Astrocyte of the spinal cord (primary cell): ENCODE measurements around the gene PLEKHG4B.

Experiments used
- DNase-seq: peaks from one replicate; pipeline ENCODE4 v3.0.0; 2011; ENCODE audit warnings: low read depth, low spot score
- H3K4me3 ChIP-seq: 2 replicates; pipeline ENCODE4 v1.5.1; 2011; ENCODE audit warnings: low read depth, mild to moderate bottlenecking, low read length, moderate library complexity
- CTCF ChIP-seq: IDR thresholded peaks from 2 replicates; pipeline ENCODE4 v1.5.1; 2012; ENCODE audit warnings: low read depth, mild to moderate bottlenecking, low read length, inconsistent platforms
- in situ Hi-C: cut with HindIII; loops from 2 replicates; pipeline ENCODE4 v1.10.0; 2017; ENCODE audit warnings: low sequenced_read_pairs

The PLEKHG4B gene

DNA sequence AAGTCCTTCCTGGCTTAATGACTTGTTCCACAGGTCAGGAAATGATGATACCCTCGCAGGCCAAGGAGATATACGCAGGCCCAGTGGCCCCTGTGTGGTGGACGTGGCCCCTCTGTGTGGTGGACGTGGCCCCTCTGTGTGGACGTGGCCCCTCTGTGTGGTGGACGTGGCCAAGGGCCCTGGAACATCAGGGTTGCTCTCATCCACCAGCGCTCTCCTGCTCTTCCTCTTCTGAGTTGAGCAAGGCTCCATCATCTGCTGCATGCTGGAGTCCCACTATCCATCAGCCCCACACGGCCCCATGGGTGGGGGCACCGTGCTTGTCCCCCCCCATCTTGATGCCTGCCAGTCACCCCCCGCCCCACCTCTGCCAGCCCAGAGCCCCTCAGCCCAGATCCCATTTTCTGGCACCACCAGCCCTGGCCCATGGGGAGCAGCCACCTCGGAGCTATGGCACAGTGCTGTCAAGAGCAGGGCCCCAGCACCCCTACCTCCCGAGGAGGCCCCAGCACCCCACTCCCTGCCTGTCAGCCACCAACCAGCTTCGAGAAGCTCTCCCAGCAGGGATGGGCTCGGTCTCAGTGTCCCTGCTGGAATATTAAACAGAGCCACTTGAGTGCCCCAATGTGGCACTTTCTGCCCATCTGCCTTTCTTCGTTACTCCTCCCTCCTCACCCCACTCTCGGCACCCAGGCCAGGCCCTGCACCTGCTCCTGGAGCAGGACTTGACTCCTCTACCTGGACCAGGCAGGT lies 107.4 kb downstream of the PLEKHG4B start:
- no peak for TF ChIP-seq CTCF

DNA sequence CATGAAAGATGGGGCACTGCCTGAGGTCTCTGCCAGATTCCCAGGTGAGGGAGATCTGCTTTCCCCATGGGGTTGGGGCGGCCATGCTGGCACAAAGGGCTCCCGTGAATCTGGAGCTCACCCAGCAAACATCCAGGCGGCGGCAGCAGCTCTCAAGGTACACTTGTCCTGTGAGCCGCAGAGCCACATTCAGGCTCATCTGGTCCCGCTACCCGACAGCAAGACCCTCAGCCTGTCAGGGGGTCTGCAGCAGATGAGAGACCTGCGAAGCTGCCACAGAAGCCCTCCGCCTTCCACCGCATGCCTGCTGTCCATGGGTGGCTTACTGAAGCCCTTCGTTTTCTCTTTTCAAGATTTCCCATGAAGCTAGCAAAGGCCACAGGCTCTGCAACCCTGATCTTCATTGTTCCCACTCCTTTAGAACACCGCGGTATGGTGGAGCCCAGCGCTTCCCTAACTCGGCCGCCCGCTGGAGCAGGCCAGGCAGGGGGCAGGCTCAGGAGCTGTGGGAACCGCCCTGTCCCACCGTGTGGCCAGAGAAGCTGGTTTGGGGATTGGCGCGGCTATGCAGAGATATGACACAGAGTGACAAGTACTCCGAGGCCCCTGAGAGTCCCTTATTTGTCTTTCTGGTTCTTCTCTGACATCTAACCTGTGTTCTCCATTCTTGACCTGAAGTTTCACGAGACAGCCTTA lies 108.1 kb downstream of the PLEKHG4B start:
- in situ Hi-C loops, result no loop called here
- DNase-seq, result no peak
- H3K4me3 ChIP-seq, result no peak overlapping the region
- no peak for TF ChIP-seq CTCF

More for the DNA sequence above, 107.4 kb downstream of the PLEKHG4B start:
- in situ Hi-C loops, result no loop called here
- DNase-seq, result no peak
- no peak overlapping the region for H3K4me3 ChIP-seq

DNA sequence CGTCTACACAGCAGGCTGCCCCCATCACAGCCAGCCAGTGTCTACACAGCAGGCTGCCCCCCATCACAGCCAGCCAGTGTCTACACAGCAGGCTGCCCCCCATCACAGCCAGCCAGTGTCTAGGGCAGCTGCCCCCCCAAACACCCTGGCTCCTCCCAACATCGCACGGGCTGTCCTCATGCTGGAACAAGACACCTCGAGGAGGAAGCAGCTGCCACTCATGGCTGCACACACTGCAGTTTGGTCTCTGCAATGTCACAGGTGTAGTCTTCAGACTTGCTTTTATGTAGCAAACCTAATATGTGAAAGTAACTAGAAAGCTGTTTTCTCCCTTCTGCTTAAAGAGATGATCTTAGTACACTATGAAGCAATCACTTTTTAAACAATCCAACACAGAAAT lies 109.0 kb downstream of the PLEKHG4B start:
- H3K4me3 ChIP-seq, result no peak overlapping the region
- TF ChIP-seq CTCF, result no peak
- no peak for DNase-seq
- in situ Hi-C loops, result no loop called here

DNA sequence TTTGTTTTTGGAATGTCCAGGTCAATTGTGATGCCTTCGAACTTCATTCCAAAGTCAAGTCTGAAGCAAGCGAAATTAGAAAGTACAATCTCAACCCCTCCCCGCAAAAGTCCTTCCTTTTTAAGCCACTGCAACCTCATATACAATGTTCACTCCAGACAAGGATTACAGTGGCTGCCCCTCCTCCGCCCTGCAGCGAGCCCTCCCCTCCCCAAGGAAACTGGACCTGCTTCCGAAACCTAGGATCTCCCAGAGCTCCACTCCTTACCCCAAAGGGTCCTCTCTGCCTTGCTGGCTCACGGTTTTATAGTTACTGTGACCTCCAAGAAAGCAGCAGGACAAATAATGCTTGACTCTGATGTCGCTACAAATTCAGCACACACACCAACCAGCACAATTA lies 109.7 kb downstream of the PLEKHG4B start:
- no peak for DNase-seq
- in situ Hi-C loops, result no loop called here
- no peak overlapping the region for H3K4me3 ChIP-seq
- no peak for TF ChIP-seq CTCF

- H3K4me3 ChIP-seq, result no peak overlapping the region
- no peak for DNase-seq
- TF ChIP-seq CTCF, result no peak
- in situ Hi-C loops, result no loop called here
Observed at GRCh38 chr5:203246-203930, 111.4 kb downstream of the PLEKHG4B start.

- no peak overlapping the region for H3K4me3 ChIP-seq
- in situ Hi-C loops, result no loop called here
- no peak for TF ChIP-seq CTCF
- DNase-seq, result no peak
Observed at GRCh38 chr5:204001-204400, 112.0 kb downstream of the PLEKHG4B start.
